HepG2 (cell line): ENCODE results near the gene ARL3. TPM values are rescaled to one million over a fixed set of nuclear protein-coding genes. Genes with fewer than 3 reads are reported as not detected.
A peak's percentile ranks its signal among the peaks of the same experiment; 100 is the strongest.

Experiments
- ATF7 ChIP-seq, 2 experiments: fragments of 450-650 bp in 1 of 2; sonication (generic) in 1 of 2; formaldehyde crosslinking in 1 of 2; IDR thresholded peaks; 2 replicates each; pipeline versions ENCODE4 v1.4.0 to v1.6.1; 2016 to 2020; ENCODE audit warnings: antibody characterized with exemption in 1 of 2, mild to moderate bottlenecking in 1 of 2, missing genetic modification reagents in 1 of 2
- ATRX ChIP-seq: sonication (generic); formaldehyde crosslinking; IDR thresholded peaks from 2 replicates; pipeline ENCODE4 v1.4.0; 2020; ENCODE audit warnings: missing genetic modification reagents, borderline replicate concordance
- CENPBD1 ChIP-seq: sonication (generic); formaldehyde crosslinking; IDR thresholded peaks from 2 replicates; pipeline ENCODE4 v1.8.0; 2022; ENCODE audit warnings: missing genetic modification reagents, low read depth, mild to moderate bottlenecking, borderline replicate concordance
- DBP ChIP-seq: sonication (generic); formaldehyde crosslinking; IDR thresholded peaks from 2 replicates; pipeline ENCODE4 v1.4.0; 2020; ENCODE audit warnings: missing genetic modification reagents; ENCODE audit errors: not compliant biosample characterization
- DRAP1 ChIP-seq: IDR thresholded peaks from 2 replicates; pipeline ENCODE4 v1.6.1; 2016; ENCODE audit warnings: missing genetic modification reagents, missing compliant biosample characterization
- GABPB1 ChIP-seq: IDR thresholded peaks from 2 replicates; pipeline ENCODE4 v1.6.1; 2016; ENCODE audit warnings: mild to moderate bottlenecking, missing genetic modification reagents, moderate library complexity, missing compliant biosample characterization
- HDAC2 ChIP-seq: sonication (generic); formaldehyde crosslinking; IDR thresholded peaks from 2 replicates; pipeline ENCODE4 v1.4.0; 2020; ENCODE audit warnings: missing genetic modification reagents
- HNRNPK ChIP-seq: fragments of 200-400 bp; formaldehyde crosslinking; IDR thresholded peaks from 2 replicates; pipeline ENCODE4 v1.6.1; 2018; ENCODE audit warnings: low read length, low read depth, moderate library complexity, mild to moderate bottlenecking; ENCODE audit not compliant: poor library complexity, severe bottlenecking
- JUN ChIP-seq: sonication (generic); formaldehyde crosslinking; IDR thresholded peaks from 2 replicates; pipeline ENCODE4 v1.4.0; 2020; ENCODE audit warnings: mild to moderate bottlenecking, missing genetic modification reagents
- KDM2A ChIP-seq: sonication (generic); formaldehyde crosslinking; IDR thresholded peaks from 2 replicates; pipeline ENCODE4 v1.4.0; 2020; ENCODE audit warnings: low read depth, missing genetic modification reagents, borderline replicate concordance
- KDM4B ChIP-seq: sonication (generic); formaldehyde crosslinking; IDR thresholded peaks from 2 replicates; pipeline ENCODE4 v1.4.0; 2020; ENCODE audit warnings: missing genetic modification reagents
- KMT2A ChIP-seq: sonication (generic); formaldehyde crosslinking; IDR thresholded peaks from 2 replicates; pipeline ENCODE4 v1.4.0; 2020; ENCODE audit warnings: missing genetic modification reagents
- MAFF ChIP-seq: IDR thresholded peaks from 2 replicates; pipeline ENCODE4 v1.6.1; 2011; ENCODE audit warnings: low read depth, low read length, improper control_type of control experiment
- MEF2D ChIP-seq: sonication (generic); formaldehyde crosslinking; IDR thresholded peaks from 2 replicates; pipeline ENCODE4 v1.5.1; 2020; ENCODE audit warnings: mild to moderate bottlenecking, missing genetic modification reagents
- NFE2 ChIP-seq: sonication (generic); formaldehyde crosslinking; IDR thresholded peaks from 2 replicates; pipeline ENCODE4 v1.4.0; 2020; ENCODE audit warnings: missing genetic modification reagents
- NFKB2 ChIP-seq: sonication (generic); formaldehyde crosslinking; IDR thresholded peaks from 2 replicates; pipeline ENCODE4 v1.4.0; 2020; ENCODE audit warnings: missing genetic modification reagents, borderline replicate concordance
- POGZ ChIP-seq: sonication (generic); formaldehyde crosslinking; IDR thresholded peaks from 2 replicates; pipeline ENCODE4 v1.4.0; 2020; ENCODE audit warnings: mild to moderate bottlenecking, missing genetic modification reagents
- PRMT3 ChIP-seq: sonication (generic); formaldehyde crosslinking; IDR thresholded peaks from 2 replicates; pipeline ENCODE4 v1.8.1; 2022; ENCODE audit warnings: low read depth, mild to moderate bottlenecking, moderate library complexity, missing genetic modification reagents, borderline replicate concordance
- RBAK ChIP-seq: sonication (generic); formaldehyde crosslinking; IDR thresholded peaks from 2 replicates; pipeline ENCODE4 v1.5.1; 2020; ENCODE audit warnings: mild to moderate bottlenecking, missing genetic modification reagents
- SRSF1 ChIP-seq: fragments of 200-400 bp; formaldehyde crosslinking; optimal IDR thresholded peaks from 2 replicates; pipeline ENCODE3; 2017; ENCODE audit warnings: mild to moderate bottlenecking, low read depth, low read length, moderate library complexity
- SRSF4 ChIP-seq: fragments of 200-400 bp; formaldehyde crosslinking; IDR thresholded peaks from one replicate; pipeline ENCODE4 v1.6.1; 2018; ENCODE audit warnings: mild to moderate bottlenecking, low read depth, low read length, moderate library complexity; ENCODE audit not compliant: poor library complexity, severe bottlenecking
- ZBTB14 ChIP-seq: sonication (generic); formaldehyde crosslinking; IDR thresholded peaks from 2 replicates; pipeline ENCODE4 v1.4.0; 2020; ENCODE audit warnings: missing genetic modification reagents
- ZFY ChIP-seq: sonication (generic); formaldehyde crosslinking; IDR thresholded peaks from 2 replicates; pipeline ENCODE4 v1.4.0; 2020; ENCODE audit warnings: missing genetic modification reagents
- ZMYM3 ChIP-seq: sonication (generic); formaldehyde crosslinking; IDR thresholded peaks from 2 replicates; pipeline ENCODE4 v1.5.1; 2020; ENCODE audit warnings: mild to moderate bottlenecking, missing genetic modification reagents
- ZNF207 ChIP-seq: fragments of 450-650 bp; IDR thresholded peaks from 2 replicates; pipeline ENCODE4 v1.6.1; 2016; ENCODE audit warnings: antibody characterized with exemption, borderline replicate concordance
- ZNF432 ChIP-seq: sonication (generic); formaldehyde crosslinking; IDR thresholded peaks from 2 replicates; pipeline ENCODE4 v1.5.0; 2020; ENCODE audit warnings: missing genetic modification reagents, mild to moderate bottlenecking, borderline replicate concordance
- ZNF564 ChIP-seq: sonication (generic); formaldehyde crosslinking; IDR thresholded peaks from 2 replicates; pipeline ENCODE4 v1.8.1; 2023; ENCODE audit warnings: mild to moderate bottlenecking, missing genetic modification reagents
- ZNF781 ChIP-seq: sonication (generic); formaldehyde crosslinking; IDR thresholded peaks from 2 replicates; pipeline ENCODE4 v1.5.1; 2020; ENCODE audit warnings: borderline replicate concordance, mild to moderate bottlenecking, missing genetic modification reagents; ENCODE audit errors: not compliant biosample characterization
- ZNF879 ChIP-seq: sonication (generic); formaldehyde crosslinking; IDR thresholded peaks from 2 replicates; pipeline ENCODE4 v1.8.1; 2023; ENCODE audit warnings: missing genetic modification reagents
- polyA plus RNA-seq, 8 experiments: library from polyadenylated mRNA; depleted of rRNA in 3 of 8; stranded (reverse) in 7 of 8; unstranded in 1 of 8; fragments of >200 nt; fragmentation: Illumina TruSeq in 4 of 8; extraction: Trizol in 4 of 8; gene quantifications; 2 replicates each; pipeline versions ENCODE4 v1.2.1 to v1.2.3, GENCODE V29; 2011 to 2016; ENCODE audit warnings: low read depth in 4 of 8, missing spikeins in 1 of 8, mixed read lengths in 1 of 8; ENCODE audit not compliant: insufficient read depth in 1 of 8
- total RNA-seq, 5 experiments: library from RNA; depleted of rRNA; stranded (reverse); fragments of >200 nt; fragmentation: Illumina TruSeq; extraction: Trizol; gene quantifications; 2 replicates each; pipeline ENCODE4 v1.2.3, GENCODE V29; 2016; ENCODE audit warnings: low read depth in 1 of 5

ARL3 gene
- total and polyA plus RNA-seq, 2 of the 13 experiments (the other 11 are each of a cell fraction or from before 2014, with no cell fraction given): 5.2 to 6.6 TPM

GRCh38 chr10:102665904-102666509 is 48.2 kb downstream of the ARL3 start (continued):
- TF ChIP-seq ZBTB14 (CRISPR knock-in tag) (no peak), MEF2D (CRISPR knock-in tag) (0 out of 2 replicates have a peak, but pooled peaks have one; percentile 59), NFE2 (CRISPR knock-in tag) (no peak), ZMYM3 (peak; percentile 92), DBP (CRISPR knock-in tag) (no peak), SRSF4 (no peak), KDM2A (CRISPR knock-in tag) (0 out of 2 replicates have a peak, but pooled peaks have one; percentile 27), ZNF879 (no peak), ATF7 (IDR thresholded peaks at IDR 0.05) (no peak), ATF7 (CRISPR knock-in tag; IDR thresholded peaks at IDR 0.05) (no peak), ZFY (CRISPR knock-in tag) (no peak), HNRNPK (no peak), ZNF781 (CRISPR knock-in tag) (no peak), CENPBD1 (CRISPR knock-in tag) (no peak), MAFF (no peak), HDAC2 (CRISPR knock-in tag) (peak; percentile 49), POGZ (no peak), KMT2A (CRISPR knock-in tag) (no peak), GABPB1 (CRISPR knock-in tag) (0 out of 2 replicates have a peak, but pooled peaks have one; percentile 23), ZNF432 (CRISPR knock-in tag) (no peak), SRSF1 (no peak), JUN (no peak), KDM4B (CRISPR knock-in tag) (no peak), PRMT3 (CRISPR knock-in tag) (no peak), DRAP1 (CRISPR knock-in tag) (no peak), RBAK (CRISPR knock-in tag) (no peak), ATRX (no peak), NFKB2 (CRISPR knock-in tag) (no peak), ZNF564 (no peak), ZNF207 (no peak)
